ENCODE measurements around the gene ARHGEF28. TPM values are rescaled to one million over a fixed set of nuclear protein-coding genes. Genes with fewer than 3 reads are reported as not detected.

Gene ARHGEF28
- total RNA-seq, 1 experiment from 2014 or later = 6.1 TPM

- intact Hi-C loops (cut with micrococcal nuclease) = no loop called here
- Histone ChIP-seq H3K36me3 (ENCODE audit: control insufficient read depth in 1 of 2, insufficient read depth in 2 of 2, low read length in 2 of 2) (no peaks in the 10 kb centered on the region), H3K27me3 (ENCODE audit: insufficient read depth, low read length) (no peaks in the 10 kb centered on the region), H3K79me2 (ENCODE audit: insufficient read depth, low read length) (no peaks in the 10 kb centered on the region), H3K4me3 (replicated peaks in 1 of 2; ENCODE audit: low read depth in 1 of 2, low read length in 2 of 2) (no peak overlapping the region), H3K4me1 (ENCODE audit: control insufficient read depth in 1 of 2, insufficient read depth in 2 of 2, low read length in 2 of 2) (no peaks in the 10 kb centered on the region), H3K4me2 (ENCODE audit: low read length) (no peak overlapping the region), H2AFZ (ENCODE audit: low read depth, low read length, poor library complexity, severe bottlenecking) (no peak overlapping the region), H3K9ac (ENCODE audit: low read length) (no peak overlapping the region), H4K20me1 (ENCODE audit: insufficient read depth) (no peaks in the 10 kb centered on the region), H3K27ac (ENCODE audit: low read depth, low read length) (no peak overlapping the region), H3K9me3 (ENCODE audit: control insufficient read depth in 1 of 2, insufficient read depth in 1 of 2, low read depth in 1 of 2, low read length in 2 of 2) (no peaks in the 10 kb centered on the region), H3K9me2 (ENCODE audit: insufficient read depth) (no peaks in the 10 kb centered on the region)
- POLR2A ChIA-PET = no interaction called here
- DNase-seq (ENCODE audit: low read depth, low spot score) (no peak), ATAC-seq (no peak)
- TF ChIP-seq ZFX (IDR thresholded peaks at IDR 0.05) (no peak), ZBTB33 (IDR thresholded peaks at IDR 0.05; ENCODE audit: extremely low read depth, insufficient replicate concordance, low read length) (no peak), ELF1 (IDR thresholded peaks at IDR 0.05; ENCODE audit: borderline replicate concordance, low read depth) (no peak), EZH2phosphoT487 (IDR thresholded peaks at IDR 0.05; ENCODE audit: borderline replicate concordance) (no peak)
- no TSS peak for BruUV-seq (replicated peaks)
- CTCF ChIA-PET = interaction anchor here (0.7 kb wide), 1 partner anchor 12 kb away, joined by 3 read pairs; no protein-coding TSS in a partner anchor
- RAD21 ChIA-PET (ENCODE audit: low non-redundant PET in 1 of 2, low total read pairs in 2 of 2, uncharacterized antibody in 2 of 2, unreplicated experiment in 2 of 2) = no interaction called here
Measured at GRCh38 chr5:73913971-73914370, 288.0 kb downstream of the ARHGEF28 start.

- no TSS peak for BruUV-seq (replicated peaks)
- Histone ChIP-seq H3K4me3 (replicated peaks in 1 of 2; ENCODE audit: low read depth in 1 of 2, low read length in 2 of 2) (no peak overlapping the region), H3K9ac (ENCODE audit: low read length) (no peak overlapping the region), H2AFZ (ENCODE audit: low read depth, low read length, poor library complexity, severe bottlenecking) (no peak overlapping the region), H3K27ac (ENCODE audit: low read depth, low read length) (no peak overlapping the region), H3K9me2 (ENCODE audit: insufficient read depth) (no peaks in the 10 kb centered on the region), H3K36me3 (ENCODE audit: control insufficient read depth in 1 of 2, insufficient read depth in 2 of 2, low read length in 2 of 2) (no peaks in the 10 kb centered on the region), H3K4me2 (ENCODE audit: low read length) (no peak overlapping the region), H3K27me3 (ENCODE audit: insufficient read depth, low read length) (no peaks in the 10 kb centered on the region), H3K9me3 (ENCODE audit: control insufficient read depth in 1 of 2, insufficient read depth in 1 of 2, low read depth in 1 of 2, low read length in 2 of 2) (no peaks in the 10 kb centered on the region), H3K4me1 (ENCODE audit: control insufficient read depth in 1 of 2, insufficient read depth in 2 of 2, low read length in 2 of 2) (no peaks in the 10 kb centered on the region), H3K79me2 (ENCODE audit: insufficient read depth, low read length) (no peaks in the 10 kb centered on the region), H4K20me1 (ENCODE audit: insufficient read depth) (no peaks in the 10 kb centered on the region)
- intact Hi-C loops (cut with micrococcal nuclease) = no loop called here
- no peak for DNase-seq (ENCODE audit: low read depth, low spot score)
- CTCF ChIA-PET = no interaction called here
- RAD21 ChIA-PET (ENCODE audit: low non-redundant PET in 1 of 2, low total read pairs in 2 of 2, uncharacterized antibody in 2 of 2, unreplicated experiment in 2 of 2) = no interaction called here
- no peak for ATAC-seq
- TF ChIP-seq SP1 (IDR thresholded peaks at IDR 0.05; ENCODE audit: low read depth) (no peak), ATF3 (IDR thresholded peaks at IDR 0.05) (no peak), REST (IDR thresholded peaks at IDR 0.05; ENCODE audit: low read depth) (no peak), RAD21 (IDR thresholded peaks at IDR 0.05; ENCODE audit: low read depth) (no peak), EGR1 (IDR thresholded peaks at IDR 0.05; ENCODE audit: low read depth) (no peak), ZNF274 (IDR thresholded peaks at IDR 0.05; ENCODE audit: low read depth, low read length) (no peak), EZH2phosphoT487 (IDR thresholded peaks at IDR 0.05; ENCODE audit: borderline replicate concordance) (no peak)
- TF ChIP-seq, protein P1, sequence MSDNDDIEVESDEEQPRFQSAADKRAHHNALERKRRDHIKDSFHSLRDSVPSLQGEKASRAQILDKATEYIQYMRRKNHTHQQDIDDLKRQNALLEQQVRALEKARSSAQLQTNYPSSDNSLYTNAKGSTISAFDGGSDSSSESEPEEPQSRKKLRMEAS (IDR thresholded peaks at IDR 0.05) = no peak
- POLR2A ChIA-PET = no interaction called here
Measured at GRCh38 chr5:73915345-73915744, 289.3 kb downstream of the ARHGEF28 start.
